Natural killer cell treated with Interleukin-12 subunit alpha and Interleukin-12 subunit beta and Interleukin-15 and Interleukin-18, amount 100 ng/mL, for 72 hours (primary cell): ENCODE measurements around the gene CSHL1. TPM values are rescaled to one million over a fixed set of nuclear protein-coding genes. Genes with fewer than 3 reads are reported as not detected.
"Not testable (repeated sequence)": the region's sequence is repeated elsewhere in the genome, so short reads cannot be mapped to it uniquely, and the experiment has no call there.

Experiments
- ATAC-seq, 2 donors: fragments of 150-1000 bp; cut with Tn5 transposase in 1 of 2; sonication (Bioruptor Pico), chemical (Tn5 transposase) in 1 of 2; 2 replicates each; pipeline ENCODE4 v1.10.0; 2021
- DNase-seq: peaks from one replicate; pipeline ENCODE4 v3.0.0; 2022; ENCODE audit warnings: low spot score
- H3K27ac Mint-ChIP-seq, 2 donors: 1 replicate in 1 of 2; 2 replicates in 1 of 2; pipeline ENCODE4 v1.8.0; 2022; ENCODE audit warnings: mixed read lengths in 2 of 2, mild to moderate bottlenecking in 1 of 2, moderate library complexity in 1 of 2
- H3K27me3 Mint-ChIP-seq, 2 donors: 1 replicate in 1 of 2; 2 replicates in 1 of 2; pipeline ENCODE4 v1.8.0; 2022; ENCODE audit warnings: mixed read lengths in 2 of 2
- H3K36me3 Mint-ChIP-seq: one replicate; pipeline ENCODE4 v1.8.0; 2022; ENCODE audit warnings: mixed read lengths
- H3K4me1 Mint-ChIP-seq, 2 donors: 1 replicate in 1 of 2; 2 replicates in 1 of 2; pipeline ENCODE4 v1.8.0; 2022; ENCODE audit warnings: low read depth in 2 of 2, mixed read lengths in 2 of 2, mild to moderate bottlenecking in 1 of 2
- H3K4me3 Mint-ChIP-seq: one replicate; pipeline ENCODE4 v1.8.0; 2022; ENCODE audit warnings: mixed read lengths
- H3K9me3 Mint-ChIP-seq: 2 replicates; pipeline ENCODE4 v1.8.0; 2022; ENCODE audit warnings: mixed read lengths
- total RNA-seq, 2 donors: library from RNA; stranded (reverse); gene quantifications; one replicate each; pipeline ENCODE4 v1.2.3, GENCODE V29; 2022

CSHL1 gene
- total RNA-seq, 2 donors from 2014 or later = not detected

GRCh38 chr17:63901971-63902370 lies 9.1 kb downstream of the CSHL1 start:
- ATAC-seq, H3K4me3 Mint-ChIP-seq, H3K27ac Mint-ChIP-seq, DNase-seq, H3K27me3 Mint-ChIP-seq, H3K36me3 Mint-ChIP-seq, H3K9me3 Mint-ChIP-seq, H3K4me1 Mint-ChIP-seq: not testable (repeated sequence)

DNA sequence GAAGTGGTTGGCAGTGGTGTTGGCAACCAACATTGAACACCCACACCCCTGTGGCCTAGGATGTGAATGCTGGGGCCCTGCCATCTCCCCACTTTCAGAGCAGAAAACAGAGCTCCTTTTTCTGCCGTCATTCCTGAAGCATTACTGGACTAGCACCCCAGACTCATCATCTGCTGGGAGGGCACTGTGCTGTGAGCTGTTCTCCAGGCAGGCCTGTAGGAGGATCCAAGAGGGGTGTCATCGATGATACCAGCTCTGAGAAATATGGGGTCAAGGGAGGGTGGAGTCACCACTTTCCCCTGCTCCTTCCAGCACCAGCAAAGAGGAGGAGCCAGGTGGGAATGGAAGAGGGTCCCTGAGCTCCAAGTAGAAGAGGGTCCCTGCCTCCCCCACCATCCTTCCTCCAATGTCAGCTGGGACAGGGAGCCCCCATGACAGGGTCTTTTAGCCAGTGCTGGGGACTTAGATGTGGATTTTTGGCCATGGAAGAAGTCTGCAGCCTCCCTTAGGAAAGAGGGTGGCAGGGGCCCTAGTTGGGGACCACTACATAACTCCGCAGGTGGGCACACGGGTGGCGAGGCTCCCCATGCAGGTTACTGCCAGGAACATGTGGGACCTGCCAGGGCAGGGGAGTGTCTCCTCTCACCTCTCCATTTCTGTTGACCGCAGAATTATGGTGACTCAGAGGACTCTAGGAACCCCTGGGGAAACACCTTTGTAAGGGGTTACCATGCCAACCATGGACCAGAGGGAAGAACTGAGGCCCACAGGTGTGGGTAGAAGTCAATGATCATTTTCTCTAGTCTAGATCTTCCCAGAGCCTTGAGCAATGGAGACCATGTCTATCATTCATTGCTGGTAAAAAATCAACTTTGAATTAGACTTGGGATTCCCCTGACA lies 11.9 kb downstream of the CSHL1 start:
- not testable (repeated sequence) for H3K4me1 Mint-ChIP-seq, H3K9me3 Mint-ChIP-seq, H3K27me3 Mint-ChIP-seq, H3K36me3 Mint-ChIP-seq, H3K27ac Mint-ChIP-seq, ATAC-seq, DNase-seq, H3K4me3 Mint-ChIP-seq

- DNase-seq, H3K4me1 Mint-ChIP-seq, H3K9me3 Mint-ChIP-seq, H3K27me3 Mint-ChIP-seq, H3K4me3 Mint-ChIP-seq, H3K36me3 Mint-ChIP-seq, H3K27ac Mint-ChIP-seq: not testable (repeated sequence)
- peak in 1 of 2 donors; percentile 45 for ATAC-seq
Observed at GRCh38 chr17:63896524-63897354, 14.3 kb downstream of the CSHL1 start, which contains the start of gene CSH1. TSS of gene CSH1 (minus strand) at chr17:63896574. CDS start at chr17:63896511, 63 bp downstream.

DNA sequence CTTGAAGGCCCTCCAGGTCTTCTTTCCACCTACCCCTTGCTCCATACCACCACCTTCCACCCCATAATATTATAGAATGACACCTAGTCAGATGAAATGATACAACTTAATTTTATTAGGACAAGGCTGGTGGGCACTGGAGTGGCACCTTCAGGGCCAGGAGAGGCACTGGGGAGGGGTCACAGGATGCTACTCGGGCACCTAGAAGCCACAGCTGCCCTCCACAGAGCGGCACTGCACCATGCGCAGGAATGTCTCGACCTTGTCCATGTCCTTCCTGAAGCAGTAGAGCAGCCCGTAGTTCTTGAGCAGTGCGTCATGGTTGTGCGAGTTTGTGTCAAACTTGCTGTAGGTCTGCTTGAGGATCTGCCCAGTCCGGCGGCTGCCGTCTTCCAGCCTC lies 16.2 kb downstream of the CSHL1 start:
- H3K9me3 Mint-ChIP-seq, ATAC-seq, H3K4me3 Mint-ChIP-seq, H3K4me1 Mint-ChIP-seq, H3K36me3 Mint-ChIP-seq, H3K27me3 Mint-ChIP-seq, H3K27ac Mint-ChIP-seq, DNase-seq: not testable (repeated sequence)

- H3K4me1 Mint-ChIP-seq, ATAC-seq, H3K27me3 Mint-ChIP-seq, DNase-seq, H3K36me3 Mint-ChIP-seq, H3K27ac Mint-ChIP-seq, H3K9me3 Mint-ChIP-seq, H3K4me3 Mint-ChIP-seq: not testable (repeated sequence)
Observed at GRCh38 chr17:63894021-63894420, 17.0 kb downstream of the CSHL1 start.

DNA sequence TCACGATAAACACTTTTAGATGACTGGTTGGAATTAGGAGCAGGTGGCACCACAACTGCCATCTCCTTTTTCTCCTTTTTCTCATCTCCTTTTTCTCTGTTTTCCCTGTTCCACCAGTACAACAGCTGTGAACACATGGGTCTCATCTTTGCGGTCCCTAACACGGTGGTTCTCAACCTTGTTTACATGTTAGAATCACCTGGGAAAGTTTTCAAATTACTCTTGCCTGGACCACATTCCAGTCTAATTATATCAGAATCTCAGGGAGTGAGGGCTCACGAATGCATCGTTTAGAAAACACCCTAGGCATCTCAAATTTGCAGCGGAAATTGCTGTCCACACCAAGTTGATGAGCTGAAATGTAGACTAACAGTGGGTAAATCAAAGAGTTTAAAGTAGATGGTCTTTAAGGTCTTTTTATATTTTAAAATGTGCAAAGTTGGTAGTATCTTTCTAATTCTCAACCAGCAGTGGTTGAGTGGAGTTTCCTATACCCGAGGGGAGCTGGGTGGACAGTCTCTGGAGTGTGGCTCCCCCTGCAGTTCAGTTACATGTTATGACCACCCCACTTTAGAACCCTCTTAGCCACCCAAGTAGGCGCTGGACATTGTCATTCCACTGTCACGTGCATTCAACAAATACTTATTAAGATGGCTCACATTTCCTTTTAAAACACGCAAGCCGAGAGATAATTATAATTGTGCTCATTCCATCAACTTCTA lies 18.6 kb downstream of the CSHL1 start:
- H3K4me3 Mint-ChIP-seq, H3K4me1 Mint-ChIP-seq, H3K36me3 Mint-ChIP-seq, DNase-seq, ATAC-seq, H3K27ac Mint-ChIP-seq, H3K9me3 Mint-ChIP-seq, H3K27me3 Mint-ChIP-seq: not testable (repeated sequence)

DNA sequence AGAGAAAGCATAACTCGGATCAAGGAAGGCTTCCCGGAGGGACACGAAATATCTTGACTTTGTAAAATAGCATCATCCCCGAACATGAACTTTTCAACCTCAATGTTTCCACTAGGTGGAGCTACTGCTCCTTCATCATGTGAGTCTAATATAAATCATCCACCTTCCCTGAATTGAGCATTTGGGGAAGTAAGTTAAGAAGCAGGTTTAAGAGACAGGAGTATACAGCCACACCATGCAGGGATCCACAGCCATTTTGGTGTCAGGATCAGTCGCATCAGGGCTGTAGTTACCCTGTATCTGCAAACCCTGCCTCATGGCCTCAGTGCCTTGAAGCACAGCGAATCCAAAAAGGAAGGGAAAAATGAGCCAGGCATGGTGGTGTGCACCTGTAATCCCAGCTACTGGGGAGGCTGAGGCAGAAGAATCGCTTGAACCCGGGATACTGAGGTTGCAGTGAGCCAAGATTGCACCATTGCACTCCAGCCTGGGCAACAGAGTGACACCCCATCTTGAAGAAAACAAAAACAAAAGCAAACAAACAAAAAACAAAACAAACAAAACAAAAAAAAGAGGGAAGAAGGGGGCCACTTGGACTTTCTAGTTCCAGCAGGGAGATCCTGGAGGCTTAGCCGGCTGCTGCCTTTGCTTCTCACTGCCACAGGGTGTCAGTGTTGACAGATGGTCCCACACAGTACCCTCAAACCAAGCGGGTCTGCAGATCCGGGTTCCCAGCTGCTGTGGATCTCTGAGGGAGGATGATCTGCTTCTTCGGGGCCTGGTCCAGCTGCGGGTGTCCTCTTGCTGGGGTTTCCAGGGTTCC lies 21.8 kb downstream of the CSHL1 start:
- not testable (repeated sequence) for ATAC-seq, H3K36me3 Mint-ChIP-seq, H3K4me1 Mint-ChIP-seq, H3K9me3 Mint-ChIP-seq, H3K4me3 Mint-ChIP-seq, H3K27ac Mint-ChIP-seq, H3K27me3 Mint-ChIP-seq, DNase-seq

DNA sequence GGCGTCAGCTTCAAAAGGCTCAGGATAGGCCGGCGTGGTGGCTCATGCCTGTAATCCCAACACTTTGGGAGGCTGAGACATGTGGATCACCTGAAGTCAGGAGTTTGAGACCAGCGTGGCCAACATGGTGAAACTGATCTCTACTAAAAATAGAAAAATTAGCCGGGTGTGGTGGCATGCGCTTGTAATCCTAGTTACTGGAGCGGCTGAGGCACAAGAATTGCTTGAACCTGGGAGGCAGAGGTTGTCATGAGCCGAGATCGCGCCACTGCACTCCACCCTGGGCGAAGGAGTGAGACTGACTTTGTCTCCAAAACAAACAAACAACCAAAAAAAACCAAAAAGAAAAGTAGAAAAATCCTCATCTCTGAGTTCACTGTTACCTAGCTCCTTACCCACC lies 25.9 kb downstream of the CSHL1 start:
- not testable (repeated sequence) for H3K27ac Mint-ChIP-seq, H3K9me3 Mint-ChIP-seq, H3K27me3 Mint-ChIP-seq, H3K36me3 Mint-ChIP-seq, ATAC-seq, H3K4me1 Mint-ChIP-seq, H3K4me3 Mint-ChIP-seq, DNase-seq

DNA sequence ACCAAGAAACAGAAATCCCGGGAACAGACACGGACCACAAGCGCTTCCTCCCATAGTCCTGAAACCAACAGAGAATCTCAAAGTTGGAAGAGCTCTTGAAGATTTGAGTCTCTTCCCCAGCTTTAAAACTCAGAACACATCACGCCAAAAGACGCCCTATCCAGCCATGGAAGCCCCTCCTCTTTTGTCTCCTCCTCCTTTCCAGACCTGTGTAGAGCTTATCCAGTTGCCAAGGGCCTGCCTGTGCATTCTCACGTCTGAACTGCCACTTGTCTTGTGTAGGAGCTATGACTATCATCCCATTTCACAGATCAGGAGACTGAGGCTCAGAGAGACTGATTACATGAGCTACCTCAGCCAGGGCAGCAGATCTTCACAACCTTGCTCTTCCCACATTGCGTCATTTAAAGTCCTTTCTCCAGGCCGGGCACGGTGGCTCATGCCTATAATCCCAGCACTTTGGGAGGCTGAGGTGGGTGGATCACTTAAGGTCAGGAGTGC lies 28.4 kb downstream of the CSHL1 start:
- ATAC-seq = not testable (repeated sequence)

GRCh38 chr17:63881935-63882601 lies 29.0 kb downstream of the CSHL1 start, which contains the start of gene GH2:
TSS of gene GH2 (minus strand) at chr17:63881944. CDS start at chr17:63881801, 143 bp downstream.
- Mint-ChIP-seq H3K27ac (no peak within 1 kb of the TSS), H3K36me3 (no peaks in the 10 kb centered on the region), H3K4me3 (no peak within 1 kb of the TSS), H3K27me3 (peaks cover 0 to 3% of the 10 kb centered on the region in 2 donors), H3K4me1 (peaks cover 0 to 2% of the 10 kb centered on the region in 2 donors), H3K9me3 (no peaks in the 10 kb centered on the region)
- DNase-seq = no peak
- ATAC-seq = peak; percentile 70 to 79

More for the DNA sequence above, 28.4 kb downstream of the CSHL1 start:
- DNase-seq, H3K27ac Mint-ChIP-seq, H3K9me3 Mint-ChIP-seq, H3K27me3 Mint-ChIP-seq, H3K4me3 Mint-ChIP-seq, H3K4me1 Mint-ChIP-seq, H3K36me3 Mint-ChIP-seq: not testable (repeated sequence)

DNA sequence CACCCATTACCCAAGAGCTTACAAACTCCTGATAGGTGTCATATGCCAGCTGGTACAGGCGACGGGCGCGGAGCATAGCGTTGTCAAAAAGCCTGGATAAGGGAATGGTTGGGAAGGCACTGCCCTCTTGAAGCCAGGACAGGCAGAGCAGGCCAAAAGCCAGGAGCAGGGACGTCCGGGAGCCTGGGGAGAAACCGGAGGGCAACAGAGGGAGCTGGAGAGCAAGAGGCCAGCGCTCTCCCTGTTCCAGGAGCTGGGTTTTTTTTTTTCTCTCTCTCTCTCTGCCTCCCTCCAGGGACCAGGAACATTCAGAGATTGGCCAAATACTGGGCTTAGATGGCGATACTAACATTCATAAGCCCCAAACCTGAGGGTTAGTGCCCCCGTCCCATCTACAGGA lies 29.7 kb downstream of the CSHL1 start:
- ATAC-seq, H3K9me3 Mint-ChIP-seq, H3K27me3 Mint-ChIP-seq, H3K27ac Mint-ChIP-seq, H3K4me3 Mint-ChIP-seq, H3K36me3 Mint-ChIP-seq, DNase-seq, H3K4me1 Mint-ChIP-seq: not testable (repeated sequence)

DNA sequence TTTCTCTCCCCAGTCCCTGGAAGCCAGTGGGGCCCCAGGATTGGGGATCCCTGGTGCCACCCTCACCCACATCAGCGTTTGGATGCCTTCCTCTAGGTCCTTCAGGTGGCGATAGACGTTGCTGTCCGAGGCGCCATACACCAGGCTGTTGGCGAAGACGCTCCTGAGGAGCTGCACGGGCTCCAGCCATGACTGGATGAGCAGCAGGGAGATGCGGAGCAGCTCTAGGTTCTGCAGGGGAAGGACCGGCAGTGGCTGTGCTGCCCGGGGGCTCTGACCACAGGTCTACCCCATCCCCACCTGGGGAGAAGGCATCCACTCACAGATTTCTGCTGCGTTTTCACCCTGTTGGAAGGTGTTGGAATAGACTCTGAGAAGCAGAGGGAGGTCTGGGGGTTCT lies 30.4 kb downstream of the CSHL1 start:
- DNase-seq (no peak), ATAC-seq (no peak)
- H3K36me3 Mint-ChIP-seq = no peaks in the 10 kb centered on the region
- H3K27me3 Mint-ChIP-seq = peaks cover 0 to 3% of the 10 kb centered on the region in 2 donors
- H3K4me3 Mint-ChIP-seq = no peak overlapping the region
- no peaks in the 10 kb centered on the region for H3K9me3 Mint-ChIP-seq
- no peak overlapping the region for H3K27ac Mint-ChIP-seq
- H3K4me1 Mint-ChIP-seq = peaks cover 0 to 2% of the 10 kb centered on the region in 2 donors
